DOHH2 (cell line): Measurements from ENCODE around the gene MIEN1.

Experiments
- EZH2phosphoT487 ChIP-seq: fragments of 200-600 bp; sonication (generic); IDR thresholded peaks from 2 replicates; pipeline ENCODE4 v1.6.1; 2017; ENCODE audit warnings: borderline replicate concordance, mild to moderate bottlenecking, antibody characterized with exemption, low read length, moderate library complexity, mixed read lengths
- TF ChIP-seq, protein P1 (sequence below): fragments of 200-600 bp; sonication (generic); IDR thresholded peaks from one replicate; pipeline ENCODE4 v1.5.1; 2014; ENCODE audit warnings: antibody characterized with exemption, mild to moderate bottlenecking, low read depth, low read length; ENCODE audit not compliant: poor library complexity, severe bottlenecking

DNA sequence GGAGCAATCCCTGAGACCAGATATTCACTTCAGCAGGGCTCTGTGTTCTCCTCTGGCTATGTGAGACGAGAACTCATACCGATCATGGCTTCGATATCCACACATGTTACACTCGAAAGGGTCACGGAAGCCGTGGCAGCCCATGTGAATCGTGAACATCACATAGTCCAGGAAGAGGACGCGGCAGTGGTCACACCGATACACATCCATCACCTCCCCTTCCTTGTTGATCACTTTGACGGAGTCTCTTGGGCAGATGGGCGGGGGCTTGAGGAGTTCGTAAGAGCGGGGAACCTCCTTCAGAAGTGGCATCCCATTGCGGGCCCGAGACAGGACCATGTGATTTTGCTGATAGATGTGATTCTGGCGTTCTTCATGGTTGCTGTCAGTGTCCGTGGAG, 35.4 kb upstream of the MIEN1 start:
- TF ChIP-seq EZH2phosphoT487, result no peak
- TF ChIP-seq, protein P1, sequence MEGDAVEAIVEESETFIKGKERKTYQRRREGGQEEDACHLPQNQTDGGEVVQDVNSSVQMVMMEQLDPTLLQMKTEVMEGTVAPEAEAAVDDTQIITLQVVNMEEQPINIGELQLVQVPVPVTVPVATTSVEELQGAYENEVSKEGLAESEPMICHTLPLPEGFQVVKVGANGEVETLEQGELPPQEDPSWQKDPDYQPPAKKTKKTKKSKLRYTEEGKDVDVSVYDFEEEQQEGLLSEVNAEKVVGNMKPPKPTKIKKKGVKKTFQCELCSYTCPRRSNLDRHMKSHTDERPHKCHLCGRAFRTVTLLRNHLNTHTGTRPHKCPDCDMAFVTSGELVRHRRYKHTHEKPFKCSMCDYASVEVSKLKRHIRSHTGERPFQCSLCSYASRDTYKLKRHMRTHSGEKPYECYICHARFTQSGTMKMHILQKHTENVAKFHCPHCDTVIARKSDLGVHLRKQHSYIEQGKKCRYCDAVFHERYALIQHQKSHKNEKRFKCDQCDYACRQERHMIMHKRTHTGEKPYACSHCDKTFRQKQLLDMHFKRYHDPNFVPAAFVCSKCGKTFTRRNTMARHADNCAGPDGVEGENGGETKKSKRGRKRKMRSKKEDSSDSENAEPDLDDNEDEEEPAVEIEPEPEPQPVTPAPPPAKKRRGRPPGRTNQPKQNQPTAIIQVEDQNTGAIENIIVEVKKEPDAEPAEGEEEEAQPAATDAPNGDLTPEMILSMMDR, result no peak
